Globus pallidus (tissue), 1 donor: ENCODE measurements around the gene ZBTB20.

Experiments
- DNase-seq: peaks from one replicate; pipeline ENCODE4 v3.0.0-alpha.2; 2015; ENCODE audit warnings: low spot score

ZBTB20 gene

GRCh38 chr3:114624571-114625181 lies 522.4 kb downstream of the ZBTB20 start:
- DNase-seq: peak; percentile 95

DNA sequence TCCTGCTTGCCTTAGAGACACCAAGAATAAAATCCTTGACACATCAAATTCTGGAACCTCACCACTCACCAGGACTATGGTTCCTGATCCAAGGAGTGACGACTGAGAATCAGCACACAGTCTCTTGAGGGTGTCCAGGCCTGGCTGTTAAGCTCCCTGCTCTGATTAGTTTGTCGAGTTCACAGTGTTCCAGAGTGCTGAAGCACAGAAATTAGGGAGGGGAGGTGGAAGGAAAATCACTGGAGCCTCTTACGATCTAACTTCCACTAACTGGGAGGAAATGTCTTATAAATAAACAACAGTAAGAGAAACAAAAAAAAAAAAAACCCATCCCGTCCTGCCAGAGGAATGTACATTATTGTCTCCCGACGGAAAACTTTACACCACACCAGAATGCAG lies 523.0 kb downstream of the ZBTB20 start:
- DNase-seq: peak; percentile 69

GRCh38 chr3:114623420-114624046 lies 523.6 kb downstream of the ZBTB20 start:
- DNase-seq: peak; percentile 40

DNA sequence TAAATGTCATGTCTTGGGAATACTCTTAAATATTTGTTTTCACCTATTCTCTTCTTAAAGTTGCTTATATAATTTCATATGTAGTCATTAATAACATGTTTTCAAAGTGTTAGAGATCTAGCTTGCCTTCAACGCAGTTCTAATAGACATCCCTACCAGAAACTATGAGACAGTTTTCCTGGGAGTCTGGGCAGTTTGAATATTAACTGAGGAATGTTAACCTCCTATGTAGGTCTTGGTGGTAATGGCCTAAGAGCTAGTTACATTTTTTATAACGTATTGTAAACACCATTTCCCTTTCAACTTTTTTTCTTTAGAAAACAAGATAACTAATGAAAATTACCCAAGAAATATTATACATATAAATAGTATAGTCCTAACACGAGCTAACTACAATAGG lies 525.1 kb downstream of the ZBTB20 start:
- DNase-seq: no peak

- no peak for DNase-seq
Observed at GRCh38 chr3:114619771-114620170, 527.3 kb downstream of the ZBTB20 start.

GRCh38 chr3:114615523-114616085 lies 531.5 kb downstream of the ZBTB20 start:
- no peak for DNase-seq

DNA sequence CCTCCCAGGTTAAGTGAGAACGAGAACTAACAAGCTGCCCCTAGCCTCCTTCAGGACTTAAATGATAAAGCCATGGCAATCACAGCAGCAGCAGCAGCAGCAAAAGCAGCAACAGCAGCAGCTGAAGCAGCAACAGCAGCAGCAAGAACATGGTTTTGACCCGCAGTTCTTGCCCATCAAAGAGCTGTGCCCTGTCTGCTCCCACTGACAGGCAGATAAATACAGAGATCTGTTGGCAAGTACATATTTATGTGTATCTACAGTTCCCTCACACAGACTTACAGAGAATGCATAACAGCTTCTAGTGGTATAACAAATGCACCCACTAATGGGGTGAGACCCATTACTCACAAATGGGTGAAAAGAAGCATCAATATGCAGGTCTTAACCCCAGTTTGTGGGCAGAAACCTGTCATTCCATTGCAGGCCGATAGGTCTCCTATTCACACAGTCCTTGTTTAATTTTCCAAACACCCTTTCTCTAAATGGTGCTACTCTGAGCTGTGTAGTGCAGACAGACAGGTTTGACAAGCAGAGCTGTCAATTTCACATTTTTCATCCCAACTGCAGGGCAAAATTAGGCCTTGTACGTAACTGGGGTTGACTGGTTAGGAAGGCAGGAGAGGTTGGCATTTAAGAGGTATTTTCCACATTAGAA lies 537.0 kb downstream of the ZBTB20 start:
- no peak for DNase-seq

GRCh38 chr3:114608293-114608692 lies 538.8 kb downstream of the ZBTB20 start:
- no peak for DNase-seq

DNA sequence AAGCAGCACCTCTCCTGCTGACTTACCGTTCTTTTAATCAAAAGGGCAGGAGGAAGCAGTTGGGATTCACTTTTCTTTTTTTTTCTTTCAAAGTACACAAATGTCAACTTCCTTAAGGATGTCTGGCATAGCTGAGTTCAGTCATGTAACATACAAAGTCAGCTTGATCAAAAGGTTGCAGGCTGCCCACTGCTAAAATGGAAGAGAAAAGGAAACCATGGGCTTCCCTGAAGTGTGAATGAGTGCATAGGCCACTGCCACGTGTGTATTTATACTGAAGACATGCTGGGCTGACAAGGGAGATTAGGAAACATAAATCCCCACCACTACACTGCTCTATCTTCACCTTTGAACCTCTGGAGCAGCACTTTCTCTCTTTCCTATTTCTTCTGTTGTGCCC lies 540.8 kb downstream of the ZBTB20 start:
- DNase-seq: no peak

DNA sequence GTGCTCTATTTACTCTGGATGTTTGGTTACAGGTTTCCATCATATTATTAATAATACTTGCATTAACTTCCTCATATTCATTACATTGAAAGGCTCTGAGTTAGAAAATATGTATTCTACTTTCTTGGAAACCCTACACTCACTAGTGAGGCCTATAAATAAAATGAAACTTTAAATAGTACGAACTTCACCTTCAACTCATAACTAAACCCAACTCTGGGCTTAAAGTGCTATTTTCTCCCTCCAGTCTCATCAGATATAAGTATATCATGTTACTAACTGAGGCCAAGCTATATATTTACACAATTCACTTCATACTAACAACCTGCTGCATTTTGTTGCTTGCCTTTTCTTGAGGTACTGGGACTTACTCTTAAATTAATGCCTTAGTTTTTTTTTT lies 546.5 kb downstream of the ZBTB20 start:
- DNase-seq: no peak

DNA sequence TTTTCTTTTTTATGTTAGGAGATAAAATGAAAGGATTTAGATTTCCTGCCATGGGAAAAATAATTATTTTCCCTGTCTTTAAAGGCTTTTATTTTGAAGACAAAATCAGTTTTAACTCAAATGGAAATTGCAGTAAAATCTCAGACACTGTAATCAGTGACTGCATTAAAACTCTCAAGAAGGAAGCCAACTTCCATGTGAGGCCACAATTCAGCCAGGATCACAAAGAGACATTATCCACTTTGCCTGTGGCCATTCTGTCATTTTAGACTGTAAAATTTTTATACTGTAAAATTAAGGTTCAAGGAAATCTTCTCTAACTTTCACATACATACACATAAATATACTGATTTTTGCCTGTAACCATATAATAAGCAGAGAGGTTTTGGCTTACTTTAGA lies 549.2 kb downstream of the ZBTB20 start:
- DNase-seq: no peak

DNA sequence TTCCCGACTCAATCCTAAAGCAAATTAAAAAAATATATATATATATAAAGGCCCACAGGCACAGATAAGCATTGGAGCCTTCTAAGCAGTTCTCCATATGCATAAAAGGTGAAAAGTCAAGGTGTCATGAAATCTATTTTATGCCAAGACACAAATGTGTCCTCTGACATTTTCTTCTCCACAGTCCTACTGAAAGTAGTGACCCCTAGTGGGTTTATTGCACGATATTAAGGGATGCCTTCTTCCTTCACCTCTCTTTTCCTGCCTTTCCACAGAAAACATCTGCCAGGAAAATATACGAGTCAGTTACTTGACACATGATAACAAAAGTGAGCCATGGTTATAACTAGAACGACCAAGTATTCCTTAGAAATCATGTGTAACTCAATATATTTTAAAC lies 550.1 kb downstream of the ZBTB20 start:
- DNase-seq: no peak

DNA sequence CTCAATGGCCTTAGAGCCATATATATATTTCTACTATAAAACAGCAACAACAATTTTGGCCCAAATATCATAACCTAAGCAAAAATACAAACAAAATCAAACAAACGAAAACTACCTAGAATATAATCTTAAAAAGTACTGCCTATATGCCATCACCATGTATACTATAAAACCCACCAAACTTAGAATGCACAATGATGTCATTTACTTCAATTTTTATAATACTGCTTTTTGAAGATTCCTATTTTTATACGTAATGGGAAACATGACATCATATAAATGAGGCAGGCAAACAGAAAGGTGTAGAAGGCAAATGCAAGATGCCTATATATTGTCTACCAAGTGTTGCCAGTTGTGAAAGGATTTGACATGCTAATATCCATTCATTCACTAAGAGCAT lies 550.9 kb downstream of the ZBTB20 start:
- DNase-seq: no peak

- DNase-seq: no peak
Observed at GRCh38 chr3:114595522-114596028, 551.5 kb downstream of the ZBTB20 start.

GRCh38 chr3:114590309-114591047 lies 556.6 kb downstream of the ZBTB20 start:
- no peak for DNase-seq

- DNase-seq: no peak
Observed at GRCh38 chr3:114587986-114588385, 559.1 kb downstream of the ZBTB20 start.

GRCh38 chr3:114586119-114586518 lies 561.0 kb downstream of the ZBTB20 start:
- DNase-seq: no peak

- no peak for DNase-seq
Observed at GRCh38 chr3:114585687-114586086, 561.4 kb downstream of the ZBTB20 start.

DNA sequence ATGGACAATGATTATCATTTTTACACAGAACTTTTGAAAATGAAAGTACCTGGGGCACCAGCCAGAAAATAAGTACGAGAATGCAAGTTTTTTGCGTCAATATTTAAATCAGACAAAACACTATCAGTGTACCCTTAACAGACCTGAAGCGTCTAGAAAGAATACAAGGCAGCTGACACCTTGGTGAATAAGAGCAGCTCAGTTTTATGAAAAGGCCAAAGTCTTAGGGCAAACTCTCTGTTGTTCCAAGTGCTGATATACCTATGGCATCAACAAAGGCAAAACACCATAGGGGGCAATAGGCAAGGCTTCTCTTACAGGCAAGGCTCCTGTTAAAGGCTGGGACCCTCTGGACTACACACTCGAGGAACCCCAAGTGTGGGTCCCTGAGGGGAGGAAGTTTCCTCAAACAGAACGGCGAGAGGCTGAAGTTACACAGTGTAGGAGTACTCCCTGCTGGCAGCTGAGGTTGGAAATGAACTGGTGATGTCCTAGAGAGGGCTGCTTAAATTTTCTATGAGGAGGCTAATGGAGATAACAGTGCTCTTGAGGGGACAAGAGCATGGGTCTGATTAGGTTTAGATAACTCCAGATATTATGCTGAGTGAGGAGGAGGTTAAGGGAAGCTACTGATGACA lies 562.2 kb downstream of the ZBTB20 start:
- DNase-seq: no peak

GRCh38 chr3:114582929-114583328 lies 564.2 kb downstream of the ZBTB20 start:
- DNase-seq: no peak

- DNase-seq: no peak
Observed at GRCh38 chr3:114572364-114573062, 574.6 kb downstream of the ZBTB20 start.
